ENCODE data around the gene SORCS2. TPM values are rescaled to one million over a fixed set of nuclear protein-coding genes. Genes with fewer than 3 reads are reported as not detected.

Gene SORCS2
- total and polyA plus RNA-seq, 4 donors, result 2.2 to 7.7 (median 2.5) TPM

GRCh38 chr4:7703688-7704087 lies 511.4 kb downstream of the SORCS2 start:
- Histone ChIP-seq H3K27me3 (ENCODE audit: control insufficient read depth in 3 of 3, insufficient read depth in 3 of 3, low read length in 2 of 3) (peaks cover 0 to 9% (median 0%) of the 10 kb centered on the region in 3 donors), H3K27ac (ENCODE audit: low read depth in 1 of 2, low read length in 1 of 2) (no peak overlapping the region), H3K4me1 (ENCODE audit: control insufficient read depth in 5 of 5, insufficient read depth in 5 of 5, low read length in 5 of 5) (no peaks in the 10 kb centered on the region), H3K36me3 (ENCODE audit: control insufficient read depth in 4 of 4, insufficient read depth in 4 of 4, low read length in 4 of 4) (no peaks in the 10 kb centered on the region), H3K9me3 (ENCODE audit: control insufficient read depth in 4 of 4, insufficient read depth in 3 of 4, low read length in 3 of 4) (no peaks in the 10 kb centered on the region), H3K4me3 (no peak overlapping the region), H3K9ac (ENCODE audit: insufficient read depth in 1 of 2, low read length in 2 of 2) (no peak overlapping the region)
- no peak for ATAC-seq (ENCODE audit: insufficient read depth, low FRiP score)
- no peak for TF ChIP-seq CTCF (IDR thresholded peaks at IDR 0.05; ENCODE audit: control extremely low read depth, extremely low read depth)
- WGBS, 2 donors, result 71 to 78% methylated on average over 8 of the region's 8 CpGs
- DNase-seq, result no peak

- no peak for DNase-seq
- Histone ChIP-seq H3K36me3 (ENCODE audit: control insufficient read depth in 4 of 4, insufficient read depth in 4 of 4, low read length in 4 of 4) (no peaks in the 10 kb centered on the region), H3K9me3 (ENCODE audit: control insufficient read depth in 4 of 4, insufficient read depth in 3 of 4, low read length in 3 of 4) (no peaks in the 10 kb centered on the region), H3K4me1 (ENCODE audit: control insufficient read depth in 5 of 5, insufficient read depth in 5 of 5, low read length in 5 of 5) (no peaks in the 10 kb centered on the region), H3K4me3 (no peak overlapping the region), H3K9ac (ENCODE audit: insufficient read depth in 1 of 2, low read length in 2 of 2) (no peak overlapping the region), H3K27me3 (ENCODE audit: control insufficient read depth in 3 of 3, insufficient read depth in 3 of 3, low read length in 2 of 3) (peaks cover 0 to 9% (median 0%) of the 10 kb centered on the region in 3 donors), H3K27ac (ENCODE audit: low read depth in 1 of 2, low read length in 1 of 2) (no peak overlapping the region)
- 93 to 95% methylated on average over 16 of the region's 16 CpGs for WGBS, 2 donors
- no peak for TF ChIP-seq CTCF (IDR thresholded peaks at IDR 0.05; ENCODE audit: control extremely low read depth, extremely low read depth)
- ATAC-seq (ENCODE audit: insufficient read depth, low FRiP score), result no peak
These were observed 511.8 kb downstream of the SORCS2 start for GRCh38 chr4:7704091-7704490.

GRCh38 chr4:7704625-7705024 lies 512.3 kb downstream of the SORCS2 start:
- TF ChIP-seq CTCF (IDR thresholded peaks at IDR 0.05; ENCODE audit: control extremely low read depth, extremely low read depth), result no peak
- no peaks in the 10 kb centered on the region for H3K36me3 ChIP-seq (ENCODE audit: control insufficient read depth in 4 of 4, insufficient read depth in 4 of 4, low read length in 4 of 4)
- H3K9me3 ChIP-seq (ENCODE audit: control insufficient read depth in 4 of 4, insufficient read depth in 3 of 4, low read length in 3 of 4), result no peaks in the 10 kb centered on the region
- no peak overlapping the region for H3K9ac ChIP-seq (ENCODE audit: insufficient read depth in 1 of 2, low read length in 2 of 2)
- H3K4me3 ChIP-seq, result no peak overlapping the region
- H3K27me3 ChIP-seq (ENCODE audit: control insufficient read depth in 3 of 3, insufficient read depth in 3 of 3, low read length in 2 of 3), result peaks cover 0 to 9% (median 0%) of the 10 kb centered on the region in 3 donors
- ATAC-seq (ENCODE audit: insufficient read depth, low FRiP score), result no peak
- WGBS, 2 donors, result 91% methylated on average over 19 of the region's 19 CpGs
- H3K27ac ChIP-seq (ENCODE audit: low read depth in 1 of 2, low read length in 1 of 2), result no peak overlapping the region
- no peak for DNase-seq
- H3K4me1 ChIP-seq (ENCODE audit: control insufficient read depth in 5 of 5, insufficient read depth in 5 of 5, low read length in 5 of 5), result no peaks in the 10 kb centered on the region

- 77 to 85% methylated on average over 8 of the region's 8 CpGs for WGBS, 2 donors
- ATAC-seq (ENCODE audit: insufficient read depth, low FRiP score) (no peak), DNase-seq (no peak)
- H3K9me3 ChIP-seq (ENCODE audit: control insufficient read depth in 4 of 4, insufficient read depth in 3 of 4, low read length in 3 of 4), result no peaks in the 10 kb centered on the region
- no peak overlapping the region for H3K27ac ChIP-seq (ENCODE audit: low read depth in 1 of 2, low read length in 1 of 2)
- no peaks in the 10 kb centered on the region for H3K36me3 ChIP-seq (ENCODE audit: control insufficient read depth in 4 of 4, insufficient read depth in 4 of 4, low read length in 4 of 4)
- H3K9ac ChIP-seq (ENCODE audit: insufficient read depth in 1 of 2, low read length in 2 of 2), result no peak overlapping the region
- no peaks in the 10 kb centered on the region for H3K4me1 ChIP-seq (ENCODE audit: control insufficient read depth in 5 of 5, insufficient read depth in 5 of 5, low read length in 5 of 5)
- TF ChIP-seq CTCF (IDR thresholded peaks at IDR 0.05; ENCODE audit: control extremely low read depth, extremely low read depth), result no peak
- peaks cover 0 to 8% (median 0%) of the 10 kb centered on the region in 3 donors for H3K27me3 ChIP-seq (ENCODE audit: control insufficient read depth in 3 of 3, insufficient read depth in 3 of 3, low read length in 2 of 3)
- H3K4me3 ChIP-seq, result no peak overlapping the region
These were observed 512.7 kb downstream of the SORCS2 start for GRCh38 chr4:7705062-7705461.
